Measurements from ENCODE around the gene C1orf56.
A peak's percentile ranks its signal among the peaks of the same experiment; 100 is the strongest.

The C1orf56 gene, protein sequence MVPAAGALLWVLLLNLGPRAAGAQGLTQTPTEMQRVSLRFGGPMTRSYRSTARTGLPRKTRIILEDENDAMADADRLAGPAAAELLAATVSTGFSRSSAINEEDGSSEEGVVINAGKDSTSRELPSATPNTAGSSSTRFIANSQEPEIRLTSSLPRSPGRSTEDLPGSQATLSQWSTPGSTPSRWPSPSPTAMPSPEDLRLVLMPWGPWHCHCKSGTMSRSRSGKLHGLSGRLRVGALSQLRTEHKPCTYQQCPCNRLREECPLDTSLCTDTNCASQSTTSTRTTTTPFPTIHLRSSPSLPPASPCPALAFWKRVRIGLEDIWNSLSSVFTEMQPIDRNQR

DNA sequence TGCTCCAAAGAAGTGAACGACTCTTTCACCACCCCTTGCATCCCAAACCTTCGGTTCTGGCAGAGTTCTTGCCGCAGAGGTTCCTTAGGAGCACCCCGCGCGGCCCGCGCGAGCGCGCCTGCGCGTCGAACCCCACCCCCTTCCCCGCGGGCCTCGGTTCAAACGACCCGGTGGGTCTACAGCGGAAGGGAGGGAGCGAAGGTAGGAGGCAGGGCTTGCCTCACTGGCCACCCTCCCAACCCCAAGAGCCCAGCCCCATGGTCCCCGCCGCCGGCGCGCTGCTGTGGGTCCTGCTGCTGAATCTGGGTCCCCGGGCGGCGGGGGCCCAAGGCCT is at the start of gene C1orf56:
Gene C1orf56, plus strand, starts transcription at position 161 of the 334 bp plus-strand sequence. Its CDS starts 97 bp downstream, at position 258.
- no peak for DNase-seq

DNA sequence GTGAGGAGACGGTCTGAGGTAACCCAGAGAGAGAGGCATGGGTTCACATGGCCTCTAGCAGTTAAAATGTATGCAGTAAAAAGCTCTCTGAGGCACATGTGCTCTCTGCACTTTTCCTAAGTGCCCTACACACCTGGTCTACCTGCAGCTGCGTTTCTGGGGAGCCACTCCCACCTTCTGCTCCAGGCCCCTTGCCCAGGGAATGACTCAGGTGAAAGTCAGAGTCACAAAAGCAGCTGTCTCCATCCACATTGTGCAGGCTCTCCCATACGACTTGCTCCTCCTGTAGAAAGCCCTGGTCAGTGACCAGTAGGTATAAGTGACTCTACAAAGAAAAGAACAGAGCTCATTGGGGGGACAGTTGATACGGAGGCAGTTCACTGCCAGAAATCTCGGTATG is 49.6 kb upstream of the C1orf56 start:
- no peak for DNase-seq

DNA sequence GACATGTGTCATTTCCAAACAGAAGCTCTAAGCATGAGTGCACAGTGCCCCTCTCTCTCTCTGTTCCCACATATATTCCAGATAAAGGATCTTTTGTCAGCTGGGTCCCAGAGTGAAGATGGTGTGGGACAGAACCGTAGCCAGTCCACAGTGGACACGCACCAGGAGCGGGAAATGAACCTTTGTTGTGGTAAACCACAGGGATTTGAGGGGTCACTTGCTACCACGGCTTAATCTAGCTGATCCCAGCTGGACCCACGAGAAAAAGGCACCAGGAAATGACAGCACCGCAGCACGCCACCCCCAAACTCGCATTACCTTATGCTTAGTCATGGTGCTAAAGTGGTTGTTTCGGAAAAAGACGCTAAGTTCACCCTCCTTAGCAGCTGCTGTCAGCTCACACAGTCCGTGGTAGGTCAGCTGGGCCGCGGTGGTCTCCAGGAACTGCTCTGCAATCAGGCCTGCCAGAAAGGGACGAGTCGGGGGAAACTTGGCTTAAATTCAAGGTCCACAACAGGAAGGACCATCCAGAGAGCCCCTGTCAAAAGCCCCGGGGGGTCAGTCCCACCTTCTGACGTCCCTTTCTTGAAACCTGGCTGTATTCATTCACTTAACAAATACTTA is 48.4 kb upstream of the C1orf56 start:
- peak; percentile 78 for DNase-seq

DNA sequence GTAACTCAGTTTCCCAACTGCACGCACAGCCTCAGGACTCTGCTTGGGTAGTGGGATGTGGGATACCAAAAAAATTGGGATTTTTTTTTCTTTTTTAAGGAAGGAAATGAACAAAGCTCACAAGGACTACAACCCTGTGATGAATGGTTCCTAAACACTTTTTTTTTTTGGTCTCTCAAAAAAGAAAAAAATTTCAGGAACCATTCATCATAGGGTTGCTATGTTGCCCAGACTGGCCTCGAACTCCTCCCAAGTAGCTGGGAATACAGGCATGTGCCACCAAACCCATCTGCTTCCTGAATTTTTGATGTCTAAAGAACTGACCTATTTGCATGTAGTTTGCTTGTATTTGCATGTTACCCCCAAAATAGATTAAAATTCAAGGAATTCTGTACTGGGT is 47.6 kb upstream of the C1orf56 start:
- no peak for DNase-seq

DNA sequence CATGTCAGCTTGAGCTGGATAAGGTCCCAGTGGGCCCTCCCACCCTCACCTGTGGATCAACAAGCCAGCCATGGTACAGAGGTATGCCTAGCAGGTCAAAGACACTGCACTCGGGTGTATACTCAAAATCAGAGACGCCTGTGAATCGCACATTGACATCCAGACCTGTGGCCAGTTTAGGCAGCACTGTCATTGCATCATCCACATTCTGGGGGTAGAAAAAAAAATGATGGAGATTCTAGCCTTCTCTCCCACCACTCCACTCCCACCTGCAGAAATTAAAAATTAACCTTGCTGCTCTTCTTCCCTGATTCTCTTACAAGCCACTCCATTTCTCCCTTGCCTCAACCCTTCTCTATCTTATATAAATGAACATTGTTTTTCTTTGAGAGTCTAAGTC is 47.1 kb upstream of the C1orf56 start:
- peak; percentile 1 for DNase-seq

DNA sequence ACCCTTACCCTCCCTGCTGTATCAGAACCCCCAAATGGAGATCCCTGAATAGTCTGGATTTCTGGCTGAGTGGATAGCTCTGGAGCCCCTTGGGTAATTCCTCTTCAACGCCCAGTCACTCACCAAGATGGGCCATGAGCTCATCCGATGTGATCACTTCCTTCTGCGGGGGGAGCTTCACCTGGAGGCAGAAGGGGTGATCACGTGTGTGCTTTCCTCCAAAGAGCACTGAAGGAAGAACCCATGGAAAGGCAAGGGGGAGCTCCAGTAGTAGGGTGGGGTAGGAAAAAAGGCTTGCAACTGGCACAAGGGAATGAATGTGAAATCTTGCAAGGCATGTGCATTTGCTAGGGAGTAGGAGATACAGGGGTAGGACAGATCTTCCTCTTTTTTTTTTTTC is 45.9 kb upstream of the C1orf56 start:
- DNase-seq = peak; percentile 45

DNA sequence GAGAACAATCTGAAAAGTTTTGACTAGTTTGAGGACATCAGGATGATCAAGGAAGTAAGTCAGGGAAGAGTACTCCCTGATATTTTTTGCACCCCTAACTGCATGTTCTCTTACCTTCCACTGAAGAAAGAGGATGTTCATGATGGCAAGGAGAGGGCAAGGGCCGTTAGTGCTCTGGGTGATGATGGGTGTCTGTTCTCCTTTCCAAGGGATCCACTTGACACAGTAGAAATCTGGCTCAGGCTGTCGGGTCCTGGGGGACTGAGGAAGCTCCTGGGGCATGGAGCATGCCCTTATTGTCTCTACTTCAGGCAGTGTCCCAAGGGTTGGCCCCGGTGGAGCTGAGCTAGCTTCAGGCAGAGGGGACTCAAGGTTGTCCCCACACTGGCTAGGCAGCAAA is 45.5 kb upstream of the C1orf56 start:
- peak; percentile 45 for DNase-seq

DNA sequence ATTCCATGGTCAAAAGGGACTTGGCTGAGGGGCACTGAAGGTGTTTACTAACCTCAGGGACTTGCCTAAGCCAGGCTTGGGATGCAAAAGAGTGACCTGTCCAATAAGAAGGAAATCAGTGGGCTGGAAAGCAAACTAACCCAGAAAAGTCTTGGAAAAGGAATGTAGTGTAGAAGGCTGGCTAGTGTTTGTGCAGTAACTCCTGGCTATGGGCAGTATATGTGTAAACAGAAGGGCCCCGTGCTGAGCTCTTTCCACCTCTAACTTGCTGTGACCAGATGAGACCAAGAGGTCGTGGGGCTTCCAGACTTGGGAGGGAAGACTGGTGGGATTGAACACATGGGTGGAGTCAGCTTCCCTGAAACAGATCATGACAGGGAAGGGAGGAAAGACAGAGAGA is 44.9 kb upstream of the C1orf56 start:
- no peak for DNase-seq

DNA sequence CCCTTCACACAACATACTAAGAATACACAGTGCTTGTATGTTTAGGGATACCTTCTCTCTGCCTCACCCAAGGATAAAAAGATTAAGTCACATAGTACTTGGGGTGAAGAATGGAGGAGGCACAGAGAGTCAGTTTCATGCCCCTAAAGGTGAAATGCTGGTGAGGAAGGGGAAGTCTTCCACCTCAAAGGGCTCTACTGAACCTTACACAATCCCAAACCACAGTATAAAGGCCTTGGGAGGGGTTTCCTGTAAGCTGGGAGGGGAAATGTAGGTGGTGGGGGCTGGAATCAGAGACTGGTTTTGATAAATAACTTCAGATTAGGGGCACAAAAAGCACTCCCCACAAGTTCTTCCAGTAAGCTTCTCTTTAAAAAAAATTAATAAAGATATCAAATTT is 44.4 kb upstream of the C1orf56 start:
- DNase-seq = peak; percentile 48

DNA sequence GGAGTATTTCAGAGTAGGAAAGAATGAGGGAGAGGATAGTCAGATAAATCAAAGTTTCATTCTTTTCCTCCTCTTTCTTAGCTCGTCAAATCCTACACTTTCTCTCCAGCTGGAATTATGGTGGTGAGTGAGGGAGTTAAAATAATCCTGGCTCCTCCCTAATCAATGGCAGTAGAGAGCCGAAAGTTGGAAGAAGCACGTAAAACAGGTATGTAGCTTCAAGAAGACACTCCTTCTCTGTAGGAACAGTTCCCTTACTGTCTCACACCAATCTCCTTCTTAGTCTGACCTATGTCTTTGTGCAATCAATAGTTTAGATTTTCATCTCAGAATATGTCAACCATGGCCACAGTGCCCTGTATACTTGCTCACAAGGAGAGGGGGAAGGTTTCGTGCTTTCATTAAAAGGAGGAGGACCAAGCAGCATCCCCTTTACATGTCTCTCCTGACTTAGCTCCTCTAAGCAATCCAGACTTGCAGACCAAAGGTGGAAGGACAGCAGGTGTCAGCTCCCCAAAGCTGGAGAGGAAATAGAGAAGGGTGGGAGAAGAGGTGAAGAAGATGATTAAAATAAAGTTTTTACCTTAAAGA is 41.7 kb upstream of the C1orf56 start:
- no peak for DNase-seq

DNA sequence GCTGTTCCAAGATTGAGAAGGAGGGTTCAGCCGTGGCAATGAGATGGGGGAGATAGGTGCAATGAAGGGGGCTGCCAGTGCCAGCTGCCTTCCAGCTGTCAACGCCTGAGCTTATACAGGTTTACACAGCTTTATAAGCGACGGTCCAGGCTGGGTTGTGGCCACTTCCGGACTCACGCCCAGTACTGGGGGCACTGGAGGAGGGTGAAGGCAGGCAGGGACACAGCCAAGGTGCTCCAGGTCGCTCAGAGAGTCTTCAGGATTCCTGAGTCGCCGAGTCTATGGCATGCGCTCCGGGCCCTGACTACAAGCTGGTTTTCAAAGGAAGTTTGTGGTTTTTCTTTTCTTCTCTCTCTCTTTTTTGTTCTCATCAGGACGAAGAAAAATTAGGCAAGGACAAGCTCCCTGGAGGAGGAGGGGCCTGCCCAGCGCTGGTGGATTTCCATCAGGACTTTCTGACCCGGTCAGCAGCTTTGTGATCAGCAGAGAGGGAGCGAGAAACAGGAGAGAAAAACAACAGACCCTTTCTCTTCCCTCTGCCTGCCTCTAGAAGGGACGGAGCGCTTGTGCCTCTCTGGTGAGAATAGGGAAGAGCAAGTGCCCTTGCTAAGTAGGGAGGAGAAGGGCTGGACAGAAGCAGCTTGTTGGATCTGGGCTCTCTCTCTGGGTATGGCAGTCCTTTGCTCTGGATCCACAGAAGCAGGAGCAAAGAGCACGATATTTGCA is 41.1 kb upstream of the C1orf56 start, which contains the start of gene MINDY1:
Gene MINDY1, minus strand, starts transcription at position 576 of the 726 bp plus-strand sequence. CDS start 4,285 bp downstream, outside the sequence.
- peak; percentile 76 for DNase-seq

DNA sequence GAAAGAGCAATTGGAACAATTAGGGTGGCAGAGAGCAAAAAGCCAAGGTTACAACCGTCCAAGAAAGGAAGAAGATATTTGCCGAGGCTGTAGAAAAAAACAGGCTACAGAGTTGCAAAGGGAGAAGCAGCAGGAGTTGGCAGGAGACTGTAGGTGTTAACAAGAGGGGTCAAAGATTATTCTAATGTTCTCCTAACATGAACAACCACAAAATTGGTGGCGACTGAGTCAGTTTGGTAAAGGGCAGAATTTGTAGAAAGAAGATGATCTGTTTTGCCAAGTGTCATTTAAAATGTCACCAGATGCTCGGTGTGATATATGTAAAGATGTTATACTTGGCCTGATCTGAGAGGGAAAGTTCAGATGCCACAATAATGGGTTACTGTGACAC is 39.7 kb upstream of the C1orf56 start:
- no peak for DNase-seq

DNA sequence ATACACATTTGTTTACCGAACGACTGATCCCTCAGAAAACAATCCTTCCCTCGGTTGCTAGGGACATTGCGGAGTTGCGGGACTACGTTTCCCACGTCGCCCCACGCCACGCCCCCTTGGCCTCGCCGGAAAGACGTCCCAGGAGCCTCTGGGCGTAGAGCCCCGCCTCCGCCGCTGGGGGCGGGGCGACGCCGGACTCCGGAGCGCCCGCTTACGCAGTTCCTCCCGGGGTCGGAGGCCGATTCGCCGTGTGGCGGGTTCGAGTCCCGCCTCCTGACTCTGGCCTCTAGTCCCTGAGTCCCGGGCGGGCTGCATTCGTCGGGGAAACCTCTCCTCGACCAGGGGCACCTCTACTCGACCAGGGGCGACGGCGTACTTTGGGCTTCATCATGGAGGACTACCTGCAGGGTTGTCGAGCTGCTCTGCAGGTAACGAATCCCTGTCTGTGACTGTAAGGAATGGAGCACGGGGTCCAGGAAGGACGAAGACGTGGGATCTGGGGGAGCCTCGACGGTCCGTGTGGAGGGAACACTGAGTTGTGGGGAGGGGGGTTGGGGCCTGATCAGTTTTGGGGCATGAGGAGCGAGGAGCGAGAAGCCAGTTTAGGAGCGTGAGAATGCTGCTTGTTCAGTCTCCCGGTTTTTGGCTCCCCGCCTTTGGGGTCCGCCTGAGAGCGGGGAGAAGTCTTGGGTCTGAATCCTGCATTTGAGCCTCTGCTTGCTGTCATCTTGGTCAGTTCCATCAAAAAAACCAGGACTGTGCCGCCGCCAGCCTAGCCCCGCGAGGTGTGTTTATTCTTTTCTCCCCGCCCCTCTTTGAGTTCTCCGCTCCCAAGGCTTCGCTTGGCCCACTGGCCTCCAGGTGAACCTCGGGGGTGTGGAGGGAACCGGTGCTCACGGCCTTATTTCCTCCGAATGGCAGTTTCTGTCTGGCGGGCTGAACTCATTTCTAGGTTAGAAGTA is 39.0 kb upstream of the C1orf56 start, which contains the start of gene PRUNE1:
Gene PRUNE1, plus strand, starts transcription at position 206 of the 962 bp plus-strand sequence. Its CDS starts 184 bp downstream, at position 390.
- peak; percentile 94 for DNase-seq

DNA sequence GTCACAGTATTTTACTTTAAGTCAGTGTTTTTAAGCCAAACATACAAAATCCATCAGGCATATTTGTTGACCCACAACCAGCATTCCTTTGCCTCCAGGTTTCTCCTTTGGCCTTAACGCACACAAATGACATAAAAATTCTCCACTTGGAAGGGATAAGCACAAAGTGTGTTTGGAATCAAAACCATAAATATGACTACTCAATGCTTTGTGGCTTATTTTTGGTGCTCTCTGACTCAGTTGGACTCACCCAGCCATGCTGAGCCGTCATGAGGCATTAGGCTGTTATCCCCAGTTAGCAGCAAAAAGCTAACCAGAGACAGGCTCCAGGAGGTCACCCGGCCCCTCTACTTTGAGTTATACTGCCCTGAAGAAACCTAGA is 38.4 kb upstream of the C1orf56 start:
- DNase-seq = no peak

DNA sequence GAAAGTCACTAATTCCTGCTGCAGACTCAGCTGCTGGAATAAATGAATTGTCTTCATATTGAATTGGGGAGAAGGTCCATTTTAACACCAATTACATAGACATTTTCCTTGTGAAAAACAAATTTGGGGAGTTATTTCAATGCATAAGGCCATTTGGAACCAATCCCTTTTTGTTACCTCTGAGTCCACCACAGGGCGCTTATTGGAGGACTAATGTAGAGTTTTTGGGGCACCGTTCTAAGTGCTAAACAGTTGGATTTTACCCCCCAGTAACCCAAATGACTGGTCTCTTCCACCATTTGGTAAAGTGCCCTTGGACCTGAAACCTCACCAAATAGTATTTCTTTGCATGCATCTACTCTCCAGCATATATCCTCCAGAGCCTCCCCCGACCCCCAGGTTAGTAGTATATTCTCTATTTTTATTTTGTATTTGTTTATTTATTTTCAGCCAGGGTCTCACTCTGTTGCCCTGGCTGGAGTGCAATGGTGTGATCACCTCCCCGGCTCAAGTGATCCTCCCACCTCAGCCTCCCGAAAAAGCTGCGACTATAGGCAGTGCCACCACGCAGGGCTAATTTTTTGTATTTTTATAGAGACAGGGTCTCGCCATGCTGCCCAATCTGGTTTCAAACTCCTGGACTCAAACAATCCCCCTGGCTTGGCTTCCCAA is 37.7 kb upstream of the C1orf56 start:
- no peak for DNase-seq

DNA sequence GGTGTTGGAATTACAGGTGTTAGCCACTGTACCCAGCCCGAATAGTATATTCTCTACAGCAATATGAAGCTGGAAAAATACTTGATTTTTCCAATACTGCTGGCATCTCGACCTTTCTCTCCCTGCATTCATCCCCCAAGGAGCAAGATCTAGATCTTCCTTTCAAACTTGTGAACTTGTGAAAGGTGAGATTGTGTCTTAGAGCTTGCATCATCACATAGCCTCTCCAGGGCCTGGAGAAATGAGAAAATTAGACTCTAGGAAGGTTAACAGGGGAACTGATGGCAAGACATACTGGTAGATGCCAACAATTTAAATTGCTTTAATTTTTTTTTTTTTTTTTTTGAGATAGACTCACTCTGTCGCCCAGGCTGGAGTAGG is 37.2 kb upstream of the C1orf56 start:
- no peak for DNase-seq

DNA sequence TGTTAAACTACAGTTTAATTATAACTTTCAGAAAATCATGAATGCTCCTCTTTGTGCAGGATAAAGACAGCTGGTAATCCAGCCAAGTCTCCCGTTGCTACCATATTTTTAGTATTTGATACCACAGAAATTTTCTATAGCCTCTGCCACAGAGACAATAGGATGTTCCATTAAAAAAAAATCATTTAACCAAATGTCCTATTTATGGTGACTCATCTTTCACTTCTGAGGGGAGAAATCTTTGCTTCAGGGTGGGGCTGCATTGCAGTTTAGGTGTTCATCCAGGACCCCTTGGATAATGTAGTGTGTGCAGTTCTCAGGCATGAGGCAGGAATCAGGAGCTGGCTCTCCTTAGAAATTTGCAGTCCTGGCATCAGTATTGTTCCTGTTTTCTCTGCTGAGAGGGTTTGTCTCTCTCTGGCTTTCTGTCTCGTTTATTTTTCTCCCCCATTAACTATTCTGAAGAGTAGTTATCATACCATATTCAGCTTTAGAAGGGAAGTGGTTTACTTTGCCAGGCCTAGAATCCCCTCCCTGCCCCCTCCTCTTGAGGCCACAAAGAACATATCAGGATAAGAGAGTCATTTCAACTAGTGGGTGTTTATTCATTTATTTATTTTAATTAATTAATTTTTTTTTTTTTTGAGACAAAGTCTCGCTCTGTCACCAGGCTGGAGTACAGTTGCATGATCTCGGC is 36.2 kb upstream of the C1orf56 start:
- DNase-seq = peak; percentile 7

DNA sequence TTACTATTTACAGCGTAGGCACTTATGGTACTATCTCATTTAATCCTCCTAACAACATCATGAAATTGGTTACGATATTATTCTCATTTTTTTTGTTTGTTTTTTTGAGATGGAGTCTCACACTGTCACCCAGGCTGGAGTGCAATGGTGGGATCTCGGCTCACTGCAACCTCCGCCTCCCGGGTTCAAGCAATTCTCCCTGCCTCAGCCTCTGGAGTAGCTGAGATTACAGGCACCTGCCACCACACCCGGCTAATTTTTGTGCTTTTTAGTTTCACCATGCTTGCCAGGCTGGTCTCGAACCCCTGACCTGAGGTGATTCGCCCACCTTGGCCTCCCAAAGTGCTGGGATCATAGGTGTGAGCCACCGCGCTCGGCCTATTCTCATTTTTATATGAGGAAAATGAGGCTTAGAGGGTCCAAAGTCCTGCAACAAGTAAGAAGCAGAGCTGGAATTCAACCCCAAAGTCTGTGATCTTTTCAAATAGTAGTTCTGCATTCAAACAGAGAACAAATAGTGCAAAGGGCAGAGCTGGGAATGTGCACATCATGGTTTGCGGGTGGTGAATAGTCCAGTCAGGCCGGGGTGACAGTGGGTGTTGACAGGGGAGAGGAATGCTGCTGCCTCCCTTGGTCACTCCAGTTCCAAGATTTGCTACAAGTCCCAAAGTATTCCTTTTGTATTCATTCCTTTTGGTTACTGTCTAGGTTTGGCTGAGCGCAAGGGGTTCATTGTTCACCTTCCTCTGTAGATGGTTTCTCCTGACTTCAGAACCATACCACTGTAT is 34.7 kb upstream of the C1orf56 start:
- no peak for DNase-seq

DNA sequence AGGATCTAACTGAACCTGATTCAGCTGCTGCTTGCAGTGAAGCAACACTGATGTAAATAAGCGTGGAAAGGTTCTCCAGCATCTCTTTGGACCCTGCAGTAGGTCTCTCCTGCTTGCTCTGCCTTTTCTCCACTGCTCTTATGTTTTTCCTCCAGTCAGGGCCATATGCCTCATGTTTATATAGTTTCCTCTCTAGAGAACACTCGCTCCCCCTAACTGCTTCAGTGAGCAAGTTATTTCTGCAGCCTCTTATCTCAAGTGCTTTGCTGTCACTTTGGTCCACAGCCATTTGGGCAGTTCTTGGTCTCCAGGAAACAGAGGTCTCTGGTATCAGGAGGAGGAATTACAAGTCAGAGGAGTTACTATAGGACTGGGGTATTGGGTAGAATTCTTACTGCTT is 34.0 kb upstream of the C1orf56 start:
- DNase-seq = no peak

DNA sequence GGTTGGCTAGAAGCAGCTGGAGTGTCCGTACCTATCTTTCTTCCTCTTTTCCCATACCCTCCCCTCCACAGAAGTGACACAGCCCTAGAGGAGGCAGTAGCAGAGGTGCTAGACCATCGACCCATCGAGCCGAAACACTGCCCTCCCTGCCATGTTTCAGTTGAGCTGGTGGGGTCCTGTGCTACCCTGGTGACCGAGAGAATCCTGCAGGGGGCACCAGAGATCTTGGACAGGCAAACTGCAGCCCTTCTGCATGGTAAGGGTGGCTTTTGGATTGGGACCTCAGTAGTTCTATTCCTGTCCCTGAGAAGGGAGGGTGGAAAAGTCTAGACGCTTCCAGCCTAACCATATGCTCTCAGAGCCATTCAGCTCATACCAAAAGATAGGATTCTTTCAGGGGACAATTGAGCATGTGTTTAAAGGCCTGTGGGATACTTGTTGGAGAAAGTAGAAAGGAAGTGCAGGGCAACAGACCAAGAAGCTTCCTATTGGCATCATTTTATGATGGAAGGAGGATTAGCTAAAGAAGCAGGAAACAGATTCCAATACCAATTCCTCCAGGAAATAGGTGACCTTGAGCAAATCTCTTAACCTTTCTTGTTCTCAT is 22.9 kb upstream of the C1orf56 start:
- DNase-seq = peak; percentile 64
